OCI-LY3 (cell line): ENCODE data around the gene SLC4A5.

Source experiments
- EZH2phosphoT487 ChIP-seq: fragments of 200-600 bp; shearing (Covaris generic); IDR thresholded peaks from 2 replicates; pipeline ENCODE4 v1.6.1; 2018; ENCODE audit warnings: antibody characterized with exemption, mixed run types, low read depth
- TF ChIP-seq, protein P1 (sequence below): fragments of 200-600, 300-600 bp; sonication (generic); IDR thresholded peaks from 2 replicates; pipeline ENCODE4 v1.5.1; 2014; ENCODE audit warnings: antibody characterized with exemption, low read length, low read depth

DNA sequence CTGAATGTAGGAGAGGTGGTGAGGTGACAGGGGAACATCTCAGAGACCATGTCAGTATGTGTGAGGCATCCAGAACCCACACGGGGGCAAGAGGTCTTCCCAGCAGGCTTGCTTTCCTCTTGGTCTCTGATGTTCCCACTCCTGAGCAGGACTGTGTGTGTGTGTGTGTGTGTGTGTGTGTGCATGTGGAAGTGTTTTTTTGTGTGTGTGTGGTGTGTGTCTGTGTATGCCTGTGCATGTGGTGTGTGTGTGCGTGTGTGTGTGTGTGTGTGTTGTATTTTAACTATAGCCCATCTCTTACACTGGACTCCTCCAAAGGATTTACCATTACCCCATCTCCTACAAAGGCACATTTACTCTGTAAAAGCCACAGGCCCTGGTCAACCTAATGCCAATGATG lies 40.4 kb downstream of the SLC4A5 start:
- TF ChIP-seq, protein P1, sequence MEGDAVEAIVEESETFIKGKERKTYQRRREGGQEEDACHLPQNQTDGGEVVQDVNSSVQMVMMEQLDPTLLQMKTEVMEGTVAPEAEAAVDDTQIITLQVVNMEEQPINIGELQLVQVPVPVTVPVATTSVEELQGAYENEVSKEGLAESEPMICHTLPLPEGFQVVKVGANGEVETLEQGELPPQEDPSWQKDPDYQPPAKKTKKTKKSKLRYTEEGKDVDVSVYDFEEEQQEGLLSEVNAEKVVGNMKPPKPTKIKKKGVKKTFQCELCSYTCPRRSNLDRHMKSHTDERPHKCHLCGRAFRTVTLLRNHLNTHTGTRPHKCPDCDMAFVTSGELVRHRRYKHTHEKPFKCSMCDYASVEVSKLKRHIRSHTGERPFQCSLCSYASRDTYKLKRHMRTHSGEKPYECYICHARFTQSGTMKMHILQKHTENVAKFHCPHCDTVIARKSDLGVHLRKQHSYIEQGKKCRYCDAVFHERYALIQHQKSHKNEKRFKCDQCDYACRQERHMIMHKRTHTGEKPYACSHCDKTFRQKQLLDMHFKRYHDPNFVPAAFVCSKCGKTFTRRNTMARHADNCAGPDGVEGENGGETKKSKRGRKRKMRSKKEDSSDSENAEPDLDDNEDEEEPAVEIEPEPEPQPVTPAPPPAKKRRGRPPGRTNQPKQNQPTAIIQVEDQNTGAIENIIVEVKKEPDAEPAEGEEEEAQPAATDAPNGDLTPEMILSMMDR = no peak
- no peak for TF ChIP-seq EZH2phosphoT487
